Liver (tissue), 9 donors: Measurements from ENCODE around the gene SMC4. TPM values are rescaled to one million over a fixed set of nuclear protein-coding genes. Genes with fewer than 3 reads are reported as not detected.

Source experiments
- DNase-seq: peaks from one replicate; pipeline ENCODE4 v3.0.0-alpha.2; 2017; ENCODE audit warnings: low spot score
- H3K27ac ChIP-seq, 2 donors: one replicate each; pipeline ENCODE4 v1.7.0; 2013; ENCODE audit warnings: inconsistent platforms in 2 of 2, low read length in 2 of 2, control low read depth in 1 of 2, low read depth in 1 of 2, mild to moderate bottlenecking in 1 of 2
- H3K27me3 ChIP-seq, 4 donors: one replicate each; pipeline versions ENCODE4 v1.6.1 to v1.7.0; 2013; ENCODE audit warnings: low read length in 3 of 4, inconsistent platforms in 1 of 4, mild to moderate bottlenecking in 1 of 4, moderate library complexity in 1 of 4; ENCODE audit not compliant: control insufficient read depth in 4 of 4, insufficient read depth in 4 of 4
- H3K36me3 ChIP-seq, 4 donors: one replicate each; pipeline versions ENCODE4 v1.6.1 to v1.7.0; 2013; ENCODE audit warnings: low read length in 3 of 4, mild to moderate bottlenecking in 3 of 4, low read depth in 1 of 4, moderate library complexity in 1 of 4; ENCODE audit not compliant: control insufficient read depth in 4 of 4, insufficient read depth in 3 of 4
- H3K4me1 ChIP-seq, 4 donors: one replicate each; pipeline versions ENCODE4 v1.6.1 to v1.7.0; 2013; ENCODE audit warnings: low read length in 3 of 4, mild to moderate bottlenecking in 3 of 4, moderate library complexity in 1 of 4; ENCODE audit not compliant: control insufficient read depth in 4 of 4, insufficient read depth in 4 of 4
- H3K4me3 ChIP-seq, 3 donors: one replicate each; pipeline versions ENCODE4 v1.6.1 to v1.7.0; 2013; ENCODE audit warnings: low read length in 3 of 3, control low read depth in 1 of 3, low read depth in 1 of 3, mild to moderate bottlenecking in 1 of 3
- H3K9ac ChIP-seq, 2 donors: one replicate each; pipeline ENCODE4 v1.7.0; 2013; ENCODE audit warnings: low read length in 2 of 2, mild to moderate bottlenecking in 2 of 2, moderate library complexity in 2 of 2, control low read depth in 1 of 2, low read depth in 1 of 2
- H3K9me3 ChIP-seq, 4 donors: one replicate each; pipeline versions ENCODE4 v1.6.1 to v1.7.0; 2013; ENCODE audit warnings: low read length in 3 of 4; ENCODE audit not compliant: control insufficient read depth in 4 of 4
- ATF3 ChIP-seq: IDR thresholded peaks from 2 replicates; pipeline ENCODE4 v1.6.1; 2016; ENCODE audit warnings: antibody characterized with exemption
- FOXA1 ChIP-seq: IDR thresholded peaks from 2 replicates; pipeline ENCODE4 v1.6.1; 2016; ENCODE audit warnings: antibody characterized with exemption
- FOXA2 ChIP-seq: IDR thresholded peaks from 2 replicates; pipeline ENCODE4 v1.6.1; 2016; ENCODE audit warnings: antibody characterized with exemption
- HNF4A ChIP-seq, 2 donors: conservative IDR thresholded peaks; 2 replicates each; pipeline ENCODE4 v1.6.1; 2016; ENCODE audit warnings: antibody characterized with exemption in 2 of 2, mild to moderate bottlenecking in 2 of 2
- JUND ChIP-seq, 2 donors: IDR thresholded peaks; 2 replicates each; pipeline ENCODE4 v1.6.1; 2016; ENCODE audit warnings: antibody characterized with exemption in 2 of 2
- RAD21 ChIP-seq, 2 donors: IDR thresholded peaks; 2 replicates each; pipeline ENCODE4 v1.6.1; 2016; ENCODE audit warnings: antibody characterized with exemption in 2 of 2, mild to moderate bottlenecking in 2 of 2
- RXRA ChIP-seq, 2 donors: IDR thresholded peaks; 2 replicates each; pipeline ENCODE4 v1.6.1; 2017 to 2018; ENCODE audit warnings: antibody characterized with exemption in 2 of 2, mild to moderate bottlenecking in 1 of 2
- TAF1 ChIP-seq: conservative IDR thresholded peaks from 2 replicates; pipeline ENCODE4 v1.6.1; 2016; ENCODE audit warnings: antibody characterized with exemption, mild to moderate bottlenecking
- YY1 ChIP-seq: IDR thresholded peaks from 2 replicates; pipeline ENCODE4 v1.6.1; 2016; ENCODE audit warnings: antibody characterized with exemption, mild to moderate bottlenecking
- WGBS: extraction: QIAGEN DNeasy Blood & Tissue Kit; methylation state at CpG from one replicate; pipeline ENCODE4 v1.1.7; 2013; 5-methylcytosine and 5-hydroxymethylcytosine counted together
- polyA plus RNA-seq, 2 donors: library from polyadenylated mRNA; stranded (reverse) in 1 of 2; unstranded in 1 of 2; fragments of 200-250 nt in 1 of 2; fragments of >200 nt in 1 of 2; fragmentation: Nextera tagmentation in 1 of 2; extraction: Ambion mirVana in 1 of 2; gene quantifications; one replicate each; pipeline versions ENCODE4 v1.2.1 to v1.2.3, GENCODE V29; 2013 to 2015
- total RNA-seq, 2 donors: library from RNA; depleted of rRNA; stranded (reverse); fragments of >200 nt; gene quantifications; one replicate each; pipeline ENCODE4 v1.2.3, GENCODE V29; 2014
- TF ChIP-seq, protein P1 (sequence below): IDR thresholded peaks from 2 replicates; pipeline ENCODE4 v1.6.1; 2016; ENCODE audit warnings: antibody characterized with exemption
- TF ChIP-seq, protein P2 (sequence below): IDR thresholded peaks from 2 replicates; pipeline ENCODE4 v1.6.1; 2016; ENCODE audit warnings: antibody characterized with exemption, mild to moderate bottlenecking
- donor health status: healthy.
- donor health status: healthy.
- donor health status: healthy.
- donor health status: healthy.
- donor health status: healthy.

The SMC4 gene
- total and polyA plus RNA-seq, 4 donors, result 6.7 to 161 (median 17.1) TPM

DNA sequence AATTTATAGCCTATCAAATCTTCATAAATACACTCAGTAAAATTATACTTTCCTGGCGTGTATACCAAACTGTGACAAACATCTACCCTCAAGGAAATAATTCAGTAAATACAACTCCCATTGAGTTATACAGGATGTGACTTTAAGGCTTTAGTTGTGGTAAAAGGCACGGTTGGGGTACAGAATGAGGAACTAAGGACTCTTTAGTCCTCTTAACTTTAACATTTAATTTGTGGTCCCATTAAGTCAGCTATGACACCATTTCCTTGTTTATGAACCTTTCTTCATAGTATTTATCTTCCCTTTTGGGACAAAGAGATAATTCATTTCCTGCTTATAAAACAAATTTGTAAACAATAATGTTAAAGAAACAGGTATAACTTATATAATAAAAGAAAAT is 30.6 kb upstream of the SMC4 start:
- H3K36me3 ChIP-seq, result no peaks in the 10 kb centered on the region
- H3K27me3 ChIP-seq, result no peaks in the 10 kb centered on the region
- no peak overlapping the region for H3K4me3 ChIP-seq
- DNase-seq, result no peak
- TF ChIP-seq RAD21 (IDR thresholded peaks at IDR 0.05), result no peak
- TF ChIP-seq YY1, result no peak
- no peak for TF ChIP-seq TAF1
- TF ChIP-seq, protein P1, sequence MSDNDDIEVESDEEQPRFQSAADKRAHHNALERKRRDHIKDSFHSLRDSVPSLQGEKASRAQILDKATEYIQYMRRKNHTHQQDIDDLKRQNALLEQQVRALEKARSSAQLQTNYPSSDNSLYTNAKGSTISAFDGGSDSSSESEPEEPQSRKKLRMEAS, result no peak
- no peak for TF ChIP-seq ATF3
- no peak for TF ChIP-seq FOXA2
- no peaks in the 10 kb centered on the region for H3K9me3 ChIP-seq
- WGBS, result 76% methylated on average over 2 of the region's 2 CpGs
- no peak overlapping the region for H3K9ac ChIP-seq
- H3K27ac ChIP-seq, result no peak overlapping the region
- H3K4me1 ChIP-seq, result no peaks in the 10 kb centered on the region

GRCh38 chr3:160369784-160370183 is 29.7 kb upstream of the SMC4 start:
- no peak for DNase-seq
- TF ChIP-seq, protein P2, sequence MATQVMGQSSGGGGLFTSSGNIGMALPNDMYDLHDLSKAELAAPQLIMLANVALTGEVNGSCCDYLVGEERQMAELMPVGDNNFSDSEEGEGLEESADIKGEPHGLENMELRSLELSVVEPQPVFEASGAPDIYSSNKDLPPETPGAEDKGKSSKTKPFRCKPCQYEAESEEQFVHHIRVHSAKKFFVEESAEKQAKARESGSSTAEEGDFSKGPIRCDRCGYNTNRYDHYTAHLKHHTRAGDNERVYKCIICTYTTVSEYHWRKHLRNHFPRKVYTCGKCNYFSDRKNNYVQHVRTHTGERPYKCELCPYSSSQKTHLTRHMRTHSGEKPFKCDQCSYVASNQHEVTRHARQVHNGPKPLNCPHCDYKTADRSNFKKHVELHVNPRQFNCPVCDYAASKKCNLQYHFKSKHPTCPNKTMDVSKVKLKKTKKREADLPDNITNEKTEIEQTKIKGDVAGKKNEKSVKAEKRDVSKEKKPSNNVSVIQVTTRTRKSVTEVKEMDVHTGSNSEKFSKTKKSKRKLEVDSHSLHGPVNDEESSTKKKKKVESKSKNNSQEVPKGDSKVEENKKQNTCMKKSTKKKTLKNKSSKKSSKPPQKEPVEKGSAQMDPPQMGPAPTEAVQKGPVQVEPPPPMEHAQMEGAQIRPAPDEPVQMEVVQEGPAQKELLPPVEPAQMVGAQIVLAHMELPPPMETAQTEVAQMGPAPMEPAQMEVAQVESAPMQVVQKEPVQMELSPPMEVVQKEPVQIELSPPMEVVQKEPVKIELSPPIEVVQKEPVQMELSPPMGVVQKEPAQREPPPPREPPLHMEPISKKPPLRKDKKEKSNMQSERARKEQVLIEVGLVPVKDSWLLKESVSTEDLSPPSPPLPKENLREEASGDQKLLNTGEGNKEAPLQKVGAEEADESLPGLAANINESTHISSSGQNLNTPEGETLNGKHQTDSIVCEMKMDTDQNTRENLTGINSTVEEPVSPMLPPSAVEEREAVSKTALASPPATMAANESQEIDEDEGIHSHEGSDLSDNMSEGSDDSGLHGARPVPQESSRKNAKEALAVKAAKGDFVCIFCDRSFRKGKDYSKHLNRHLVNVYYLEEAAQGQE, result no peak
- TF ChIP-seq TAF1 (no peak), HNF4A (conservative IDR thresholded peaks at IDR 0.05) (no peak)
- H3K36me3 ChIP-seq, result no peaks in the 10 kb centered on the region
- 91% methylated on average over 1 of the region's 1 CpG for WGBS
- H3K27me3 ChIP-seq, result no peaks in the 10 kb centered on the region
- no peak overlapping the region for H3K4me3 ChIP-seq
- H3K27ac ChIP-seq, result no peak overlapping the region
- no peak overlapping the region for H3K9ac ChIP-seq
- H3K4me1 ChIP-seq, result peaks cover 0 to 4% (median 1%) of the 10 kb centered on the region in 4 donors
- no peaks in the 10 kb centered on the region for H3K9me3 ChIP-seq

- WGBS, result 97% methylated on average over 6 of the region's 6 CpGs
- TF ChIP-seq FOXA1 (no peak), FOXA2 (no peak), YY1 (no peak), JUND (IDR thresholded peaks at IDR 0.05) (no peak), RXRA (IDR thresholded peaks at IDR 0.05) (no peak)
- TF ChIP-seq, protein P2, result no peak
- H3K4me1 ChIP-seq, result peaks cover 0 to 4% (median 1%) of the 10 kb centered on the region in 4 donors
- H3K36me3 ChIP-seq, result no peaks in the 10 kb centered on the region
- no peak overlapping the region for H3K9ac ChIP-seq
- no peaks in the 10 kb centered on the region for H3K9me3 ChIP-seq
- H3K27me3 ChIP-seq, result no peaks in the 10 kb centered on the region
- no peak overlapping the region for H3K4me3 ChIP-seq
- H3K27ac ChIP-seq, result no peak overlapping the region
- no peak for DNase-seq
Observed at GRCh38 chr3:160370987-160371857, 28.2 kb upstream of the SMC4 start.
